HFFc6 (cell line): ENCODE data around the gene TRAFD1. TPM values are rescaled to one million over a fixed set of nuclear protein-coding genes. Genes with fewer than 3 reads are reported as not detected.

Experiments
- DNase-seq: peaks from one replicate; pipeline ENCODE4 v3.0.0-alpha.2; 2018
- H3K27ac Mint-ChIP-seq: 2 replicates; pipeline ENCODE4 v1.8.0; 2020; ENCODE audit warnings: mild to moderate bottlenecking, mixed read lengths
- H3K27me3 Mint-ChIP-seq: 2 replicates; pipeline ENCODE4 v1.8.0; 2021; ENCODE audit warnings: mild to moderate bottlenecking, moderate library complexity, mixed read lengths; ENCODE audit not compliant: insufficient read depth
- H3K36me3 Mint-ChIP-seq: 2 replicates; pipeline ENCODE4 v1.8.0; 2021; ENCODE audit warnings: low read depth, mixed read lengths
- H3K4me1 Mint-ChIP-seq: 2 replicates; pipeline ENCODE4 v1.8.0; 2020; ENCODE audit warnings: low read depth, mixed read lengths
- H3K4me3 Mint-ChIP-seq: 2 replicates; pipeline ENCODE4 v1.8.0; 2020; ENCODE audit warnings: mild to moderate bottlenecking, moderate library complexity, mixed read lengths
- H3K9me3 Mint-ChIP-seq: 2 replicates; pipeline ENCODE4 v1.8.0; 2020; ENCODE audit warnings: mild to moderate bottlenecking, mixed read lengths
- CTCF ChIP-seq: fragments of 200-600 bp; sonication (generic); IDR thresholded peaks from 2 replicates; pipeline ENCODE4 v1.5.0; 2021; ENCODE audit warnings: antibody characterized with exemption, mild to moderate bottlenecking
- total RNA-seq, 6 experiments: library from RNA; stranded (reverse); fragmentation: NEBNext Ultra II Directional; extraction: Animal tissue kit (Norgen Biotek cat#: 25700); gene quantifications; 2 replicates in 1 of 6; 3 replicates in 5 of 6; pipeline ENCODE4 v1.2.3, GENCODE V29; 2021

The TRAFD1 gene
- total RNA-seq, 6 experiments from 2014 or later, result 22.8 to 25.1 (median 24.0) TPM

GRCh38 chr12:112170376-112170775 is 45.0 kb downstream of the TRAFD1 start:
- peak; percentile 11 for DNase-seq
- TF ChIP-seq CTCF, result peak; percentile 79
- Mint-ChIP-seq H3K4me3 (no peak overlapping the region), H3K27ac (peak overlapping the region; percentile 4; the same call in 1 of the 2 replicates), H3K9me3 (no peaks in the 10 kb centered on the region), H3K27me3 (no peaks in the 10 kb centered on the region; the same call in none of the 2 replicates), H3K4me1 (peaks cover 7% of the 10 kb centered on the region), H3K36me3 (peaks cover 14% of the 10 kb centered on the region)

DNA sequence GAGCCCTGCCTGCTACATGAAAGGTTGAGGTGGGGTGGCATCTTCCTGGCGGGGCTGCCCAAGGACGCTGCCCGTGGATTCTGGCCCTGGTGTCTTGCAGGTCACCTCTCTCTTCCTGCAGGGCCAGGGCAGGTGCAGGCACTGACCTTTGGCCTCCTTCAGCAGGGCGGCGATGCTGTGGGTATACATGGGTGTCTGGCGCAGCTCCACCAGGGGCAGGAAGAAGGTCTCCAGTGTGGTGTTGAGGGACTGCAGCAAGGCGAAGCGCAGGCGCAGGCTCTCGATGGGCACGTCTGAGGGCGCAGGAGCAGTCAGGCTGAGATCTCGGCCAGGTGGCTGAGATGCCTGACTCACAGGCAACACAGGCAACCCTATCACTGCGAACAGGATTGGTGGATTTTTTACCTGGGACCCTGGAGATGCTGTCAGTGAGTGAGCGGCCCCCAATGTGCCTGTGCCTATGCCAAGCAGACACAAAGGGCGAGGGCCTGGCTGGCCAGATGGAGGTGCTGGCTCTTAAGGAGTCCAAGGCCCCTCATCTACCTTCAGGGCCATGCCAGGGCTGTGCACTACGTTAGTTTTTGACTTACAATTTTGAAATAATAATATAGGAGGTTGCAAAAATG is 45.7 kb downstream of the TRAFD1 start:
- H3K27me3 Mint-ChIP-seq, result no peaks in the 10 kb centered on the region; the same call in none of the 2 replicates

GRCh38 chr12:112172556-112173324 is 47.4 kb downstream of the TRAFD1 start:
- Mint-ChIP-seq H3K9me3 (no peaks in the 10 kb centered on the region), H3K27me3 (no peaks in the 10 kb centered on the region; the same call in none of the 2 replicates), H3K27ac (no peak overlapping the region), H3K4me1 (peaks cover 7% of the 10 kb centered on the region), H3K4me3 (no peak overlapping the region), H3K36me3 (peaks cover 20% of the 10 kb centered on the region)
- DNase-seq, result no peak
- no peak for TF ChIP-seq CTCF

More for the DNA sequence above, 45.7 kb downstream of the TRAFD1 start:
- H3K4me3 Mint-ChIP-seq, result no peak overlapping the region
- peaks cover 20% of the 10 kb centered on the region for H3K36me3 Mint-ChIP-seq
- H3K4me1 Mint-ChIP-seq, result peaks cover 7% of the 10 kb centered on the region
- no peak overlapping the region for H3K27ac Mint-ChIP-seq
- no peak for DNase-seq
- H3K9me3 Mint-ChIP-seq, result no peaks in the 10 kb centered on the region
- TF ChIP-seq CTCF, result no peak

DNA sequence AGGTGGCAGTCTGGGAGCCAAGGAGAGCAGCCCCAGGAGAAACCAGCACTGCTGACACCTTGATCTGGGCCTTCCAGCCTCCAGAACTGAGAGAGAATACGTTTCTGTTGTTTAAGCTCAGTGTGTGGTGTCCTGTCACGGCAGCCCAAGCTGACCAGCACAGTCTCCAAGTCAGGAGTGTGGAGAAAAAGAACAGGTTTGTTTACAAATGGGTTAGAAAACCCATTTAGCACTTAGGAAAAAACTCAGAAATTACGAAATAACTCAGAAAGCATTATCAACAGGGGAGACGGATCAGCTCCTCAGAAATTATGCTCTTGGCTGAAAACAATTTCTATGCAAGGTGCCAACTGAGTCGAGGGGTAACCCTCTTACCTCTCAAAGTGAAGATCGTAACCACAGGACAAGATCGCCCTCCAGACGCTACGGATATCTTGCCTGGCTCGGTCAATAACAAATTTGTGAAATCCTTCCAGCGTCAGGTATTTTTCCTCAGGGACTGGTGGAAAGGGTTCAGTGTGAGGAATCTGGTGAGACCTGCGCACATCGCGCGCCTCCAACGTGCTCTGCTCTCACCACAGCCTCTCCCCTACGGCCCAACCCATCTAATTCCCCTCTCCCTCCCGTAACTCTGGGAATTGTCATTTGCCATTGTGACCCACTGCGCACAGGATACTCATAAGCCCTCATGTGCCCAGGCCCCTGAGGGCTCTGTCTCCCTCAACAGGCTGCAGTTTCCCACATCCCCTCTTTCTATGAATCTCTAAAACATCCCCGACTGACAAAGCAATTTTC is 50.2 kb downstream of the TRAFD1 start:
- Mint-ChIP-seq H3K4me1 (peaks cover 1% of the 10 kb centered on the region), H3K9me3 (no peaks in the 10 kb centered on the region), H3K27me3 (no peaks in the 10 kb centered on the region; the same call in none of the 2 replicates), H3K4me3 (no peak overlapping the region), H3K36me3 (peaks cover 20% of the 10 kb centered on the region), H3K27ac (no peak overlapping the region)
- no peak for DNase-seq
- TF ChIP-seq CTCF, result no peak

- TF ChIP-seq CTCF, result no peak
- no peaks in the 10 kb centered on the region for H3K4me1 Mint-ChIP-seq
Measured at GRCh38 chr12:112176321-112177010, 51.1 kb downstream of the TRAFD1 start.

More at GRCh38 chr12:112176321-112177010, 51.1 kb downstream of the TRAFD1 start:
- Mint-ChIP-seq H3K27me3 (no peaks in the 10 kb centered on the region; the same call in none of the 2 replicates), H3K27ac (no peak overlapping the region; the same call in 1 of the 2 replicates), H3K36me3 (peaks cover 20% of the 10 kb centered on the region), H3K9me3 (no peaks in the 10 kb centered on the region), H3K4me3 (no peak overlapping the region)
- DNase-seq, result no peak
